ENCODE results near the gene MAGI1. TPM values are rescaled to one million over a fixed set of nuclear protein-coding genes. Genes with fewer than 3 reads are reported as not detected.
"Not testable (repeated sequence)": the region's sequence is repeated elsewhere in the genome, so short reads cannot be mapped to it uniquely, and the experiment has no call there.

The MAGI1 gene
- total RNA-seq, 1 donor from 2014 or later, result 13.7 TPM

DNA sequence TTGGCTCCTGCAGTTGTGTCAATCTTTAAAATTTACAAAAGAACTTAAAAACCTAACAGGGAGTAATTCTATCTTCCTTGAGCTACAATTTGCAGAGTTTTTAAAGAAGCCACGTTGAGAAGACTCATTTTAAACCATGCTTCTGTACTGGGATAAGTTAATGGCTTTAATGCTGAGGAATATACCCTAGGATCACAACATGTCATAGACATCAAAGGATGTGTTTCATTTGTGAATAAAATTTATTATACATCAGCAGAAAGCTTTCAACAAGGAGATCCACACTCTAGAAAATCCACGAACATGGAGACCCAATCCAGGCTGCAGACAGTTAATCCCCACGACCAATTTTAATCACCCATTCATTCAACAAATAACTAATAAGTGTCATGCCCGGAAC lies 297.2 kb downstream of the MAGI1 start:
- no peak for ATAC-seq

DNA sequence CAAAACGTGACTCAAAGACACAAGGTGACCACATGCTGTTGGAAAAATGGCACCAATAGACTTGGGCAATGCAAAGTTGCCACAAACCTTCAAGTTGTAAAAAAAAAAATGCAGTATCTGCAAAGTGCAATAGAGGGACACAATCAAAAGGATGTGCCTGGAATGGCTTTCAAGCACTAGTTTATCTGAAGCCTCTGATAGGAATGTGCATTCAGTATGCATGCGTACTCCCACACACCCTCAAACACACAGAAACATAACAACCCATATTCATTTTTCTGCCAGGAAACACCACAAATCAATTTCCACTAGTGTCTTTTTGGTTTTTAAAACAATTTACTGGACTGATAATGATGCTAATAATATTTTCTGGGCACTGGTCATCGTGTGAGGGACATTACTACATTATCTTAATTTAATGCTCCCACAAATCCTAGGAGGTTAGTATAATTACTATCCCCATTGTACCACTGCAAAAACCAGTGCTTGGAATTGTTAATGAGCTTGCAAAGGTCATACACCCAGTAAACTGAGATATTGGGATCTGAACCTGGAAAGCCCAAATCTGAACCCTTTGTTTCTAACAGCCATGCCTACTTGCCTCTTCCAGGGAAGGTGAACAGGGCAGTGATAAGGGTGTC lies 298.7 kb downstream of the MAGI1 start:
- no peak for ATAC-seq

DNA sequence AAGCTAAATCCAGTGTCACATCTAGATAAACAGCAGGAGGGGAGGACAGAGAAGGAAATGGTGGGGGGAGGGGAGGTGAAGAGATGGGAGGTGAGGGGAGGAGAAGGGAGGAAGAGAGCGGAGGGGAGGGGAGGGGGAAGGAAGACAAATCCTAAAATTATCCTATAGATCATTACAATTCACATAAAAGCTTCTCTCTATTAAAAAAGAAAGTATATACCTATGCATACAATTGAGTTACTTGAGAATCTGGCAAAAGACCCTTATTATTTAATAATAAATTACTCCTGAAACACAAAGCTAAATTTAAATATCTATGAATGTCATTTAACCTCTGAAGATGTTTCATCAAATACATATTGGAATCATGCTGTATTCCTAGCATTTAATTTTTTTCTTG lies 303.9 kb downstream of the MAGI1 start:
- ATAC-seq, result no peak

DNA sequence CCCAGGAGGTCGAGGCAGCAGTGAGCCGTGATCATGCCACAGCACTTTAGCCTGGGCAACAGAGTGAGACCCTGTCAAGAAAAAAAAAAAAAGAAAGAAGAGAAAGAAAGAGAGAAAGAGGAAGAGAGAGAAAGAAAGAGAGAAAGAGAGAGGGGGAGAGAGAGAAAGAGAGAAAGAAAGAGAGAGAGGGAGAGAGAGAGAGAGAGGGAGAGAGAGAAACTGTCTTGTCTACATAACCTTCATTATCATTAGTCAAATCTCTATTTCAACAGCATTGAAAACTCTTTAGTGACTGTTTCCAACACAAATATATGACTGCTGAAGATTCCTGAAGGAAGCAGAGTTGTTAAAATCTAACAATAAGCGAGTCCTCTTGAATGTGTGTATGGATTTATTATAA lies 304.3 kb downstream of the MAGI1 start:
- no peak for ATAC-seq

DNA sequence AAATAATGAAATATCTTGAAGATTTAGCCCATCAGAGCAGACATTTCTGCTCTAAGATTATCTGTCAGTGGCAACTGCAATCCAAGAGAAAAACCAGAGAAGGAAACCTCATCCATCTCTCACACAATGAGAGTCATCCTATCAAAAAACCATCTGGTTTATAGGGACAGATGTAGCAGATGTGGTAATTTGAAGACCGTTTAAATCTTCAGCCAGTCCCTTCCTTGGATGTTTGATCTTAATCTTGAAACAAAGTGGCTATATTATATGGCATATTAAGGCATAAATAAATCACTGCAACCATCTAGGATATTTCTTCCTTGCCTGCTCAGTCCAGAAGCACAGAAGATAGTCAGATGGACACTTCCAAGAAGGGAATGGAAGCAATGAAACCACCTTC lies 305.3 kb downstream of the MAGI1 start:
- no peak for ATAC-seq

DNA sequence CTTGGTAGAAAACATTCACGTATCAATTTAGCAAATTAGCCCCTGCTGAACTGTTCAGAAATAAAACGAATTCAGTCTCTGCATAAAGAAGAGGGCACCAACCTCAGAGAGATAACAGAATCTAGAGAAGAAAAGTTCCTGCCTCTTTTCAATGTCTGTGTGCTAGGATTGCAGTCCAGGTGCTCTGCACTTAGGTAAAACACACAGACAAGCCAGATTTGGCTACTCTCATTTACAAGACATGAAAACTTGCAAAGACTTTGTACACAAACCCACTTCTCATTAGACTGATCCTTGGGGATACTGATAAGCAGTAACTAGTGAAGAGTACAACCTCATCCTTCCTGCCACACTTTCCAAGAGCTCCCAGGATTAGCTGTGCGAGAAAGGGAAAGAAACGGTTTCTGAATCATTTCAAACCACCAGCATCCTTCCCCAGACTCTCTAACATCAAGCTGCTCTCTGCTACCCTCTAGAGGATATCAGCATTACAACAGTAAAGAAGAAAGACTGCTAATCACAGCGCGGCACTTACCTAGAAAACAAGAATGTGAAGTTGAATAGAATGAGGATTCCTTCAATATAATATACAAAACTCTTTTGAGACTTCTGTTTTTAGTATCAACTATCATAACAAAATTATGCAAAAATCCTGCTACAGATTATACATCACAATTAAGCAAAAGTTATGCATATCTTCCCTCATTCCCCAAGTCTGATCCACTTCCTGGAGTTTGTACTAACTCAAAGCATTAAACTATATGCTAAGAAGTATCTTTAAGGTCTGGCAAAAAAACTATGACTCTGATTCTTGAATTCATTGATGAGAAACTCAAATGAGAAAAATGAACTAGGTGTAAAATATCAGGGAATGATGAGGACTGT lies 306.4 kb downstream of the MAGI1 start:
- ATAC-seq, result peak; percentile 77

DNA sequence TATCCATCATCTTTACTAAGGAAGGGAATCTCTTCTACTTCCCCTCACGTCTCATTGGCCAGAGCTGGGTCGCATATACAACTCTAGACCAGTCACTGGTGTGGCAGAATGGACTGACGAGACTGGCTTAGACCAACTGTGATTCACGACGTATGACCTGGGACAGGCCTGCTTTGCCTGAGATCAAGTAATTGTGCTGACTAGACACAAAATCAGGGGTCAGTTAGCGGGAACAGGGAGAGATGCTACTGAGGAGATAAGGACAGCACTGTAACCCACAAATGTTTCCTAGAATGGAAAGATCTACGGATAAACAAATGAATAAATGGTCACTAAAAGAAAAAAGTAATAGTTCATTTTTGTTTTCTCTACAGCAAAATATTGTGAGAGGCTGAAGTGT lies 308.3 kb downstream of the MAGI1 start:
- no peak for ATAC-seq

DNA sequence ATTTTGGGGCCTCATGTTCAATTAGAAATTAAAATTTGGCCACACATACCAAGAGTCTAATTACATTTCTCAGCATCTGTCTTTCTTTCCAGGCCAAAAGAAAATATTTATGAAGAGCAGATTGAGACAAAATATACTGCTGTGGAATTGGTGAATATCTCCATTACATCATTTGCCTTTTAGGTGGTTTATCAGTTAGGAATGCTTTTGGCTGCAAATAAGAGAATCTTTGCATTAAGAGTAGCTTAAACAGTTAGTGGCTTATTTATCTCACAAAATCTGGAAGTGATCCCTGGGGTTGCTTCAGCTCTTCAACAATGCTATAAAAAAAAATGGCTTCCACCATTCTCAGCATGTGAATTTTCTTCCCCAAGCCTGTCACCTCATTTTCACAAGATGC lies 308.7 kb downstream of the MAGI1 start:
- ATAC-seq, result no peak

DNA sequence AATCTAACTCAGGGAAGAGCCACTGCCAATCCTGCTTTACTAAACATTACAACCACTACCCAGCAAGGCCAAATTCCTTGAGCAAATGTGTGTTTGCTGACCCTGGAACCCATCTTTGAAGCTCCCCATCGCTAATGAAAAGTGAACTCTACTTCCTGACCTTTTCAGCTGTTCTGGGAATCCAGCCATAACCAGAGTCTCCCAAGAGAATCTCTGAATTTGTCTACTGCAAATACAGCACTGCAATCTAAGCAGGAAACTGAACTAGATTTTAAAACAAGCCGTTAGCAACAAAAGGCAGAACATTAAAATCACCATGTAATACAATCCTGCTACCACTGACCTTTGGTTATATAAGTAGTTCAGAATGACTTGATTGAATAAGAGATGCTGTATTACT lies 309.2 kb downstream of the MAGI1 start:
- no peak for ATAC-seq

DNA sequence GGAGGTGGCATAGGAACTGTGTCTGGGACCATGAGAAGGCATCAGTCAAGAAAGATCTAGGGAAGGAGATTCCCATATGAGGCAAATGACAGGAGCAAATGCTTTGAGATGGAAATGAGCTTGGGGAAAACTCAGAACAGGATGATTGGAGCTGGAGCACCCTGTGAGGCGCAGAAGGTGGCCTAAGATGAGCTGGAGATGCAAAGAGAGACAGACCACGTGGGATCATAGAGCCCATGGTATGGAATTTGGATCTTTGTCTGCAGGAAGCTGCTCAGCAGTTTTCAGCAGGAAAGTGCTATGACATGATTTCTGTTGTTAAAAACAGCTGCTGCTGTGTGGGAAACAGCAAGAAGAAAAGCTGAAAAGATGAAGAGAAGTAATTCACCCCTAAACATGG lies 310.6 kb downstream of the MAGI1 start:
- no peak for ATAC-seq

DNA sequence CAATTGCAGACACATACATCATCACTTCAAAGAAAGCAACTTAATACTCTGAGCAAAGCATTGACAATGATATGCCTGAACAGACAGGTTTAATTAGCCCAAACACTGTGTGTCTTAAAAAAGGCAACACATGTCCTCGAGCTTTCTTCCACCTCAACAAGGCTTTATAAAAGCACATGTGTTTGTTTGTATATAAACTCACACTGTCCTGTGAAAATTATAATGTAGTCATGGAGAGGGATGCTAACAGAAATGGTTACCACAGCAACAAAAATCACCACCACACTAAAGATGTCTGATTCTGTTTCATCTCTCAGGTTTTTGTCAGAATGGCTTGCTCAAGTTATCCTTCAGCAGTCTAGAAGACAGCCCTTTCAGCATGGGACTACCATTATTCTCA lies 314.7 kb downstream of the MAGI1 start:
- ATAC-seq, result no peak

DNA sequence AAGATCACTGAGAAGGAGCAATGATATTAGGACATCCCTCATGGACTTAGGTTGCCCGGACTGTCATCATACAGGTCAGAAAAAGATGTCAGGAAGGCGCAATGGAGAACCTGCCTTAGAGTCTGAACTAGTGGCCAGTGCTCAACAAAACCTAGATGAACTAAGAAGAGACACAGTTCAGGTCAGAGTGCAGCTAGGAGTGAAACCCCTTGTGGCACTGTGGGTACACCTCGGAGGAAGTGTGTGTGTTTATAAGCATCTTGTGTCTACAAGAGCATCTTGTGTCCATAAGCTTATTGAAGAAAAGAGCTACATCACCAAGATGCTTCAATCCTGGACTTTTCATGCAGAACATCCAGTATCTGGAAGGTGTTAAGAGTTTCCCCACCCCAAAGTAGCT lies 315.7 kb downstream of the MAGI1 start:
- ATAC-seq, result no peak

DNA sequence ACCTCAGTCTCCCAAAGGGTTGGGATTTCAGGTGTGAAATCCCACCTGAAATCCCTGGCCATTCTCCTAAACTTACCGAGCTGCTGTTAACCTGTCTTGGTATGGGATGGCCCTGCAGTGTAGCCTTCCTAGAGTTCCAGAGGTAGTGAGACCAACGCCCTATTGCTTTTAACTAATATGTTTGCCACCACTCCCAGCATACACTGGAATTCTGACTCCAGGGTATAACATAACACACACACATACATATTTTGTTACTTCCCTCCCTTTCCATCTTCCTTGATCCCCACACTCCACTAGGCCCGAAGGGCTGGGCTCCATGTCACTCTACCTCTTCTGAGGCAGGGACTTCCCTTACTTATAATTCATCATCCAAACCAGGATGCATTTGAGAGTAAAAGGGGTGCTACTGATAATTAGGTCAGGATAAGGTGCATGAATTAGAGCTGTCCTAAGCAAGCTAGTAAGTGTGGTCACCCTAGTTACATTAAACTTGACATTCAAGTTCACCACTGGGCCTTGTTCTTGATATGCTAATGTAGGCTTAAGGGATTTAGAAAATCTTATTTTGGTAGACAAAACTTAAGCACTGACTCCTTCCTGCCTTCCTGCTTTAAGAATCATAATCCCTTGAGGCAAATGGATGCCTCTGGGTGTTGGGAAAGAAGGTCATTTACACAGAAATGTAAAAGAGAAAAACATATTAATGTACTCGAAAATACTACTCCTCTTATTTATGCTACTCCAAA lies 317.6 kb downstream of the MAGI1 start:
- ATAC-seq, result peak; percentile 83

DNA sequence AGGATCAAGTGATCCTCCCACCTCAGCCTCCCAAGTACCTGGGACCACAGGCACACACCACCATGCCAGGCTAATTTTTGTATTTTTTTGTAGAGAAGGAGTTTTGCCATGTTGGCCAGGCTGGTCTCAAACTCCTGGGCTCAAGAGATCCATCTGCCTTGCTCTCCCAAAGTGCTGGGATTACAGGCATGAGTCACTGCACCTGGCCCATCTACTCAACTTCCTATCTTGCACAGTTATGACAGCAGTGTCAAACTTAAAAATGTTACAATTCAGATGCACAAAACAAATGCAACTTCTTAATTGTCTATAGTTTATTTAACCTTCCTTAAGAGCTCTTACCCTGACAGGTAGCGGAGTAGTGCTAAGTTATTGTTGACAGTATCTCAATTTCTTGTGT lies 319.1 kb downstream of the MAGI1 start:
- ATAC-seq, result not testable (repeated sequence)

DNA sequence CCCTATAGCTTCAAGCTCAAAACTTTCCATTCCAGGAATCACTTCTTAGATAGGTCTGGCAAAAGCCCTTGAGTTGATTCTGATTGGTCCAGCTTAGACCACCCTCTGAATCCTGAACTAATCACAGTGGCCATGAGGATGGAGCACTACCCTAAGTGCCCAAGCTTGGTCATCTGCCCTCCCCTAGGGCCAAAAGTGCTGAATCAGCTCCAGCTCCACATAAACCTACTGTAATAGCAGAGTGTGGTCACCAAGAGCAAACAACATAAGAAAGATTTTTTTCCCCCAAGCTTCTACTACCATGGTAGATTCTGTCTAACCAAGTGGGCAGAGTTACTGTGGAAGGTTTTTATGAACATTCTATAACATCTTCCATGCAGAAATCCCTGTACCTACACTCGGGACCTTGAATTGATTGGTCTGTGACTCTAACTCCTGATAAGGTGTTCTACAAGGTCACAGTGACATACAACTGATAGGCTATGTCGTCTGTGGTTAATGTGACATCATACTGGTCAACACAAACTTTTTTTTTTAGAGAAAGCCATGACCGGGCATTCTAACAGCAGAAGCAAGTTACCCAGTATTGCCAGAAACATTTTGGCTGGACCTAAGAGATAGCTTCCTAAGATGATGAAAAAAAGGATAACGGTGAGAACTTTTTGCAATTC lies 320.9 kb downstream of the MAGI1 start:
- no peak for ATAC-seq

DNA sequence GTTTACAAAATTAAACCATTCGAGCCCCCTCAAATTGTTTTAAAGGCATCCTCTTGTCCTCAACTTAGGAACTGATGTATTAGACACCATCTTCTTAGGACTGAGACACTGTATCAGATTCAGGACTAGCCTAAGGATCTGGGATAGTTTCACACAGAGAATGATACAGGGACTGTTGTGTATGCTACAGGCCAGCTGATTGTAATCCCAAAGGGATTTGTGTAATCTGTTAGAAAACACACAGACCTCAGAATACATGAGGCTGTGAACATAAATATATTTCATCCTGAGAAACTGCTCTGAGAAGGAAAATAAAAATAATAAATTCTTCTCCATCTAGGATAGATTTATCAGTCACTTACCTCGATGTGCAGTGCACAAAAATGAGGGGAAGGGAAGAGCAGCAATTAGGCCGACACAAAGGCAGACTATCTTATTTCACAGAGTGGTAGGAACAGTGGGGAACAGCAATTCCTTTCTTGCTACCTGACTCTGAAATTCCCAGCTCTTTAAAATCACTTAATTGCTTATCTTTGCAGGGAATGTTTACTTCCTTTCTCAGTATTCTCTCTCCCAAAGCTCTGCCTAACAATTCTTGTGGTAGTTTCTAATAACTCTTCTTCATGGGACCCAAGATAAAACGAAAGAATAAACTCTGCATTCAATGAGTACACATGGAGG lies 322.5 kb downstream of the MAGI1 start:
- no peak for ATAC-seq

DNA sequence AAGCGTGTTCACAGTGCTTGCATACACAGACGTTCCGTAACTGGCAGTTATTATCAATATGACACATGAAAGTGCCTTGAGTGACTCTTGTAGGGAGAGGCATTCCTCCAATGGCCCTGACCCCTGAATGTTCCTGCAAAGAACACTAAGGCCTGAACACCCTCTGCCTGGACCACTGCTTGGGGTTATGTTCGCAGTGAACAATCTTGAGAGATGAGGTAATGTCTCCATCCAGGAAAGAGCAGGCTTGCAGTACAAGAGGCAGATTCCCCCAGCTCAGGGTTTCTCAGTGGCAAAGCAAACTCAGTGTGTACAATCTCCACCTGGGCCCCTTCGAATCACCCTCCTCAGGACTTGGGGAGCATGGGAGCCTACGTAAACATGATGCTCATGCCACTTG lies 324.6 kb downstream of the MAGI1 start:
- no peak for ATAC-seq

DNA sequence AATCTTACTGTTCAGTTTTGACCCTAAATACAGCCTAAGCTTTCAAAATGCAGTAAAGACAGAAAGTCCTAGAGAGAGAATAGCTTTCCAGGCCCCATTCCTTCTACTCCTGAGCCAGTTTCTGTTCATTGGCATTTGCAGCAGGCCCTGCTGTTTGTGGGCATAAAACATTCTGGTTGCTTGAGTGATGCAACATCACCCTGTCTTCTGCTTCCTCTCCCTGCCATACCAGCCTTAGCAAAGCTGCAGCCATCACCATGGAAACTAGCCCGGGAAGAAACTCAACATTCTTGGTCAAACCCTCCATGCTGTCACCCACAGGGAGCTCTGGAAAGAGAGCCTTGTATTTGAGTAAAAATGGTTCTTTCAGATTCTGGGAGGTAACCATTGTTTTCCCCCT lies 325.7 kb downstream of the MAGI1 start:
- no peak for ATAC-seq

DNA sequence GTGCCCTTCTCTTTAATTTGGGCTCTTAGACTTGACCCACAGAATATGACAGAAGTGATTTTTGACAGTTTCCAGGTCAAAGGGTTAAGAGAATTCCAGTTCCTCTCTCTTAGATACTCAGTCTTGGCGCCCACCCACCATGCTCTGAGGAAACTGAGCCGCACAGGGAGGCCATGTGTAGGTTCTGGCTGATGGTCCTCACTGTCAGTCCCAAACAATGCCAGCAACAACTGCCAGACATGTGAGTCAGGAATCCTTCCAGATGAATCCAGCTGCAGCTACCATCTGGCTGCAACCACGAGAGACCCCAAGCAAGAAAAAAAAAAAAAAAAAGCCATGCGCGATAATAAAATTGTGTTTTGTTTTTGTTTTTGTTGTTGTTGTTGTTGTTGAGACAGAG lies 326.6 kb downstream of the MAGI1 start:
- no peak for ATAC-seq

DNA sequence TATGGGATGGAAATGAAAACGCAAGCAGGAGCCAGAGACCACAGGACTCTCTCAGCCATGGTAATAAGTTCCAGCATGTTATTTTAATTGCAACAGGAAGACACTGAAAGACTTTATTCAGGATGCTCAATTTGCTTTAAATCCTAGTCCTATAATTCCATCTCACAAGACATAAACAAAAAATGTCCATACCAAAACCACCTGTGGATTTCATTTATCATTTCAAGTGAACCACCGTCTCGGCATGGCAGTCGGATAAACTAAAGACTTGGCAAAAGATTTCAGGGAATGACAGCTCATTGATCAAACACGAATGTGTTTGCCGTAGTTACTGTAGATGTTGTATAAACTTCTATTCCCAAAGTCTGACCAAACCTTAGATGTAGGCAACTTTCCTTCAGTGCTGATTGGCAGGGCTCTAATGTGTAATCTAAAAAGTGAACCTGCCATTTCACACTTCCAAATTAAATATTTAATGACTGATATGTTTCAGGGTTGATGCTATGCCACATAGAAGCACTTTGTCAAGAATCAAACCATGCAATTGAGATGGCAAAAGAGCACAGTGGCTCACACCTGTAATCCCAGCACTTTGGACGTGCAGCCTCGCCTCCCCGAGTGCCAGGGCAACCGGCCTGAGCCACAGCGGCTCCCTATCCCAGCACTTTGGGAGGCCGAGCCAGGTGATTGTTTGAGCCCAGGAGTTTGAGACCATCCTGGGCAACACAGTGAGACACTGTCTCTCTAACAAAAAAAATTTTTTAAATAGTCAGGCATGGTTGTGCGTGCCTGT lies 331.7 kb downstream of the MAGI1 start:
- no peak for ATAC-seq

DNA sequence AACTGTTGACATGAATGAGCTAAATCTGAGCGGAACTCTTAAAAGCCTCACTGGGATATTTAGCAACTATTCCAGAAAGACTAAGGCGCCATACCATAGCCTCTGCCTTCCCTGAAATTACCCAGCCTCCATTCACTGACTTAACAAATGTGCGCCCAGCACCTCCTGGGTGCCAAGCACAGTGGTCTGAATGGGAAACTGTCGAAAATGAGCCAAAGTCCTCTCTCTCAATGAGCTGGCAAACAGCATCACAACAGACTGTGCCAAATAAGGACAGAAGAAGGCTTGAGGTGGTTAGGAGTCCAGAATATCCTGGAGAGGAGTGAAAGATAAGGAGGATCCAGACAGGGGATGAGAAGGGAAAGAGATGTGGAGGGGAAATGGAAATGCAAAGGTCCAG lies 332.4 kb downstream of the MAGI1 start:
- ATAC-seq, result no peak

DNA sequence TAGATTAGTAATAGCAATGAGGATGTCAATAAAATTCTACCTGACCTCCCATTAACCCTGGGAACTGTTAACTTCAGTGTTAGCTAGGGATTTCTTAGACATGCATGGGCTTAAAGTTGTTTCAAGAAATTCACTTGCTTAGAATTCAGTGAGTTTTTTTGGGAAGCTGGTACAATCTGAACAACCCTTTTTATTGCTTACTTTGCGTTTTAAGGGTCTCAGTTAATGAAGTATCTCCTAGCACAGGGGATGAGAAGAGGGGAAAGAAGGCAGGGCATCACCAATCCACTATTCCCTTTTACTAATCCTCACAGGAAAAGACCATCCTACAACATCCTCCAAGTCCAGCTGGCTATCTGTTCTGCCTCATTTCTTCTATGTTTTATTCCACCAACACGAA lies 334.9 kb downstream of the MAGI1 start:
- ATAC-seq, result no peak
